HL-60 (cell line): ENCODE data around the gene SPATA20.

ENCODE experiments used
- GABPA ChIP-seq: IDR thresholded peaks from 2 replicates; pipeline ENCODE4 v1.6.1; 2012; ENCODE audit warnings: low read depth
- POLR2AphosphoS5 ChIP-seq: IDR thresholded peaks from 2 replicates; pipeline ENCODE4 v1.6.1; 2012; ENCODE audit warnings: low read depth
- SPI1 ChIP-seq: IDR thresholded peaks from 2 replicates; pipeline ENCODE4 v1.6.1; 2012; ENCODE audit warnings: low read depth, mild to moderate bottlenecking, borderline replicate concordance
- TF ChIP-seq, protein P1 (sequence below): IDR thresholded peaks from one replicate; pipeline ENCODE4 v1.5.1; 2011; ENCODE audit warnings: low read length, control low read depth, inconsistent platforms; ENCODE audit not compliant: insufficient read depth
- TF ChIP-seq, protein P2 (sequence below): IDR thresholded peaks from 2 replicates; pipeline ENCODE4 v1.6.1; 2012; ENCODE audit warnings: low read depth; ENCODE audit not compliant: insufficient replicate concordance

DNA sequence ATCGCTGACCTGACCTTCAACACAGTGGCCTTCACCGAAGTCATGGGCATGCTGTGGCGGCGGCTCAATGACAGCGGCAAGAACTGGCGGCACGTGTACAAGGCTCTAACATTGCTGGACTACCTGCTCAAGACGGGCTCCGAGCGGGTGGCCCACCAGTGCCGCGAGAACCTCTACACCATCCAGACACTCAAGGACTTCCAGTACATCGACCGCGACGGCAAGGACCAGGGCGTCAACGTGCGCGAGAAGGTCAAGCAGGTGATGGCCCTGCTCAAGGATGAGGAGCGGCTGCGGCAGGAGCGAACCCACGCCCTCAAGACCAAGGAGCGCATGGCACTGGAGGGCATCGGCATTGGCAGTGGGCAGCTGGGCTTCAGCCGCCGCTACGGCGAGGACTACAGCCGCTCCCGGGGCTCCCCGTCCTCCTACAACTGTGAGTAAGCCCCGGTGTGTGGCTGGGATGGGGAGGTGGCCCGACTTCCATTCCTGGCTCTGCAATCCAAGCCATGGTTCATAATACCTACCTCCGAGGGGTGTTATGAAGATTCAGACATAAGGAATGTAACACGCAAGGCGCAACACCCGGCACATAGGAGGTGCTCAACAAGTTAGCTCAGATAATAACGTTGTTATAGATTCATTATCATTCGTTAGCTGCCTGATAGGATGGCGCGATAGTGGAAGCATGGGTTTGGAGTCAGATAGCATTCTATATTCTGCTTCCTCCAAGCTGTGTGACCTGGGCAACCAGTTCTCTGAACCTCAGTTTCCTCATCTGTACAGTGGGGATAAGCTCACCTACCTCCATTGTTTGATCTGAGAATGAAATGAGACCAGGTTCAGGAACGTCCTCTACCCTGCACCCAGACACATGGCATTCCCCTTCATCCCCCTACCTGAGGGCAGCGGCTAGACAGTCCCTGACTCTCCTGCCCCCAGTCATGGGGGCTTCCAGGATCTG, 10.0 kb upstream of the SPATA20 start:
- TF ChIP-seq POLR2AphosphoS5 (no peak), GABPA (no peak), SPI1 (no peak)
- TF ChIP-seq, protein P1, sequence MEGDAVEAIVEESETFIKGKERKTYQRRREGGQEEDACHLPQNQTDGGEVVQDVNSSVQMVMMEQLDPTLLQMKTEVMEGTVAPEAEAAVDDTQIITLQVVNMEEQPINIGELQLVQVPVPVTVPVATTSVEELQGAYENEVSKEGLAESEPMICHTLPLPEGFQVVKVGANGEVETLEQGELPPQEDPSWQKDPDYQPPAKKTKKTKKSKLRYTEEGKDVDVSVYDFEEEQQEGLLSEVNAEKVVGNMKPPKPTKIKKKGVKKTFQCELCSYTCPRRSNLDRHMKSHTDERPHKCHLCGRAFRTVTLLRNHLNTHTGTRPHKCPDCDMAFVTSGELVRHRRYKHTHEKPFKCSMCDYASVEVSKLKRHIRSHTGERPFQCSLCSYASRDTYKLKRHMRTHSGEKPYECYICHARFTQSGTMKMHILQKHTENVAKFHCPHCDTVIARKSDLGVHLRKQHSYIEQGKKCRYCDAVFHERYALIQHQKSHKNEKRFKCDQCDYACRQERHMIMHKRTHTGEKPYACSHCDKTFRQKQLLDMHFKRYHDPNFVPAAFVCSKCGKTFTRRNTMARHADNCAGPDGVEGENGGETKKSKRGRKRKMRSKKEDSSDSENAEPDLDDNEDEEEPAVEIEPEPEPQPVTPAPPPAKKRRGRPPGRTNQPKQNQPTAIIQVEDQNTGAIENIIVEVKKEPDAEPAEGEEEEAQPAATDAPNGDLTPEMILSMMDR, result no peak
- TF ChIP-seq, protein P2, sequence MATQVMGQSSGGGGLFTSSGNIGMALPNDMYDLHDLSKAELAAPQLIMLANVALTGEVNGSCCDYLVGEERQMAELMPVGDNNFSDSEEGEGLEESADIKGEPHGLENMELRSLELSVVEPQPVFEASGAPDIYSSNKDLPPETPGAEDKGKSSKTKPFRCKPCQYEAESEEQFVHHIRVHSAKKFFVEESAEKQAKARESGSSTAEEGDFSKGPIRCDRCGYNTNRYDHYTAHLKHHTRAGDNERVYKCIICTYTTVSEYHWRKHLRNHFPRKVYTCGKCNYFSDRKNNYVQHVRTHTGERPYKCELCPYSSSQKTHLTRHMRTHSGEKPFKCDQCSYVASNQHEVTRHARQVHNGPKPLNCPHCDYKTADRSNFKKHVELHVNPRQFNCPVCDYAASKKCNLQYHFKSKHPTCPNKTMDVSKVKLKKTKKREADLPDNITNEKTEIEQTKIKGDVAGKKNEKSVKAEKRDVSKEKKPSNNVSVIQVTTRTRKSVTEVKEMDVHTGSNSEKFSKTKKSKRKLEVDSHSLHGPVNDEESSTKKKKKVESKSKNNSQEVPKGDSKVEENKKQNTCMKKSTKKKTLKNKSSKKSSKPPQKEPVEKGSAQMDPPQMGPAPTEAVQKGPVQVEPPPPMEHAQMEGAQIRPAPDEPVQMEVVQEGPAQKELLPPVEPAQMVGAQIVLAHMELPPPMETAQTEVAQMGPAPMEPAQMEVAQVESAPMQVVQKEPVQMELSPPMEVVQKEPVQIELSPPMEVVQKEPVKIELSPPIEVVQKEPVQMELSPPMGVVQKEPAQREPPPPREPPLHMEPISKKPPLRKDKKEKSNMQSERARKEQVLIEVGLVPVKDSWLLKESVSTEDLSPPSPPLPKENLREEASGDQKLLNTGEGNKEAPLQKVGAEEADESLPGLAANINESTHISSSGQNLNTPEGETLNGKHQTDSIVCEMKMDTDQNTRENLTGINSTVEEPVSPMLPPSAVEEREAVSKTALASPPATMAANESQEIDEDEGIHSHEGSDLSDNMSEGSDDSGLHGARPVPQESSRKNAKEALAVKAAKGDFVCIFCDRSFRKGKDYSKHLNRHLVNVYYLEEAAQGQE, result no peak
